Measurements from ENCODE around the gene RAB3A.

The RAB3A gene

GRCh38 chr19:18152817-18153555 is 50.9 kb downstream of the RAB3A start, which contains the start of gene PIK3R2 (continued):
- TF ChIP-seq ZSCAN5A (tag by site-specific recombination; IDR thresholded peaks at IDR 0.05) (0 out of 2 replicates have a peak, but pooled peaks have one; percentile 31), MYNN (tag by site-specific recombination; IDR thresholded peaks at IDR 0.05; ENCODE audit: borderline replicate concordance) (no peak), SP7 (tag by site-specific recombination; IDR thresholded peaks at IDR 0.05) (no peak), ZBTB7A (tag by site-specific recombination; IDR thresholded peaks at IDR 0.05; ENCODE audit: low read depth) (no peak; the same call in 1 of the 2 replicates), ZNF202 (tag by site-specific recombination; IDR thresholded peaks at IDR 0.05; ENCODE audit: borderline replicate concordance) (no peak), HOXD13 (CRISPR knock-in tag; IDR thresholded peaks at IDR 0.05; ENCODE audit: borderline replicate concordance) (no peak), ZNF692 (tag by site-specific recombination; IDR thresholded peaks at IDR 0.05) (0 out of 2 replicates have a peak, but pooled peaks have one; percentile 30), ZNF76 (tag by site-specific recombination; IDR thresholded peaks at IDR 0.05; ENCODE audit: borderline replicate concordance, low read depth) (no peak), OSR2 (tag by site-specific recombination; IDR thresholded peaks at IDR 0.05) (no peak), RBAK (tag by site-specific recombination; IDR thresholded peaks at IDR 0.05) (no peak), PRDM10 (tag by site-specific recombination; IDR thresholded peaks at IDR 0.05) (no peak), ZNF610 (tag by site-specific recombination; IDR thresholded peaks at IDR 0.05; ENCODE audit: borderline replicate concordance) (0 out of 2 replicates have a peak, but pooled peaks have one; percentile 54), ATF2 (tag by site-specific recombination; IDR thresholded peaks at IDR 0.05; ENCODE audit: low read depth) (no peak), ZNF664 (tag by site-specific recombination; IDR thresholded peaks at IDR 0.05) (no peak), PATZ1 (tag by site-specific recombination; IDR thresholded peaks at IDR 0.05) (peak; percentile 91; the same call in 1 of the 2 replicates), ZNF660 (tag by site-specific recombination; IDR thresholded peaks at IDR 0.05) (peak; percentile 18; the same call in 1 of the 2 replicates), ZFP37 (tag by site-specific recombination; IDR thresholded peaks at IDR 0.05) (no peak), PRDM2 (tag by site-specific recombination; IDR thresholded peaks at IDR 0.05; ENCODE audit: borderline replicate concordance) (no peak), ZNF501 (tag by site-specific recombination; IDR thresholded peaks at IDR 0.05) (no peak; the same call in 1 of the 2 replicates), GLIS2 (tag by site-specific recombination; IDR thresholded peaks at IDR 0.05) (peak; percentile 91; the same call in 1 of the 2 replicates), ZNF214 (tag by site-specific recombination; IDR thresholded peaks at IDR 0.05; ENCODE audit: borderline replicate concordance) (no peak)

All from HEK293 (cell line).